ENCODE measurements around the gene ELF3.

DNA sequence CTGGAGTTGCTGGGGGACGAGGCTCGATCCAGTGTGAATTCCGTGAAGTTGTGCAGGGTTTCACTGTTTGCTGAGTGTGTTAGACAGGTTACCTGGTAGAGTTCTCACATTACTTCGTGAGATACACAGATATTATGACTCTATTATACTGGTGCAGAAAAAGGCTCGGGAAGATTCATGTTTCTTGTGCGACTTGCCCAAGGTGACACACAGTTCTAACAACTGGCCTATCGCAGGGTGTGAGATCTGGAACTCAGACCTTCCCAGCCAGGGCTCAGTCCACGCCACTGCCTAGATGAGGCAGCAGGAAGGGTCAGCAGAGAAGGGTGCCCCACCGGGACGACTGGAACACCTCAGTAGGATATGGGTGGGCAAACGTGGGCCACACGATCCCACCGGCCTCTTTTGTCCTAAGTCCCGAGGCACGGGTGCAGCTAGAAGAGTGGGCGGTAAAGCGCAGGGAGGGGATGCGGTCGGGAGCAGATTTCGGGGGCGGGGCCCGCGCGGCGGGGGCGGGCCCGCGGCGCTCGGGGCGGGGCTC lies 28.2 kb upstream of the ELF3 start:
- TF ChIP-seq, protein P1, sequence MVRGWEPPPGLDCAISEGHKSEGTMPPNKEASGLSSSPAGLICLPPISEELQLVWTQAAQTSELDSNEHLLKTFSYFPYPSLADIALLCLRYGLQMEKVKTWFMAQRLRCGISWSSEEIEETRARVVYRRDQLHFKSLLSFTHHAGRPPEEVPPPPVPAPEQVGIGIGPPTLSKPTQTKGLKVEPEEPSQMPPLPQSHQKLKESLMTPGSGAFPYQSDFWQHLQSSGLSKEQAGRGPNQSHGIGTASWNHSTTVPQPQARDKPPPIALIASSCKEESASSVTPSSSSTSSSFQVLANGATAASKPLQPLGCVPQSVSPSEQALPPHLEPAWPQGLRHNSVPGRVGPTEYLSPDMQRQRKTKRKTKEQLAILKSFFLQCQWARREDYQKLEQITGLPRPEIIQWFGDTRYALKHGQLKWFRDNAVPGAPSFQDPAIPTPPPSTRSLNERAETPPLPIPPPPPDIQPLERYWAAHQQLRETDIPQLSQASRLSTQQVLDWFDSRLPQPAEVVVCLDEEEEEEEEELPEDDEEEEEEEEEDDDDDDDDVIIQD (CRISPR knock-in tag; IDR thresholded peaks at IDR 0.05; ENCODE audit: low read depth): no peak
- TF ChIP-seq HHEX (CRISPR knock-in tag; IDR thresholded peaks at IDR 0.05) (no peak), POLR2AphosphoS5 (IDR thresholded peaks at IDR 0.05; ENCODE audit: low read depth, low read length) (no peak)
